GM19099 (cell line): ENCODE measurements around the gene ZNHIT6.

Experiments used
- POLR2A ChIP-seq: IDR thresholded peaks from 3 replicates; pipeline ENCODE4 v1.6.1; 2011; ENCODE audit warnings: low read depth; ENCODE audit not compliant: insufficient read length; ENCODE audit errors: extremely low read depth

The ZNHIT6 gene

DNA sequence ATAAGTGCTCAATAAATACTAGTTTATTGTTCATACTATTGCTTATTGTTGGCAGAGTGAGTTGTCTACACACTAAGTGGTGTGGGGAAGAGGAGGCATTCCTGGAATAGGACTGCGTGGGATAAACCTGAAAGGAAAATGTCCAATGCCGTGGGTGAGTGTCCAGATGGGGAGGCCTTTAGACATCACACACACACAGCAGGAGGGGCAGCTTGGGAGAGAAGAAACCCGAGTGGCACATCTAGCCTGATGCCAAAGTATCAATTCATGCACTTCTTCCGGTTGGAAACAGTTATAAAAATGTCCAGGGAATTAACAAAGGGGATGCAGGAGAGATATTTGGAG is 100.3 kb downstream of the ZNHIT6 start:
- no peak for TF ChIP-seq POLR2A

DNA sequence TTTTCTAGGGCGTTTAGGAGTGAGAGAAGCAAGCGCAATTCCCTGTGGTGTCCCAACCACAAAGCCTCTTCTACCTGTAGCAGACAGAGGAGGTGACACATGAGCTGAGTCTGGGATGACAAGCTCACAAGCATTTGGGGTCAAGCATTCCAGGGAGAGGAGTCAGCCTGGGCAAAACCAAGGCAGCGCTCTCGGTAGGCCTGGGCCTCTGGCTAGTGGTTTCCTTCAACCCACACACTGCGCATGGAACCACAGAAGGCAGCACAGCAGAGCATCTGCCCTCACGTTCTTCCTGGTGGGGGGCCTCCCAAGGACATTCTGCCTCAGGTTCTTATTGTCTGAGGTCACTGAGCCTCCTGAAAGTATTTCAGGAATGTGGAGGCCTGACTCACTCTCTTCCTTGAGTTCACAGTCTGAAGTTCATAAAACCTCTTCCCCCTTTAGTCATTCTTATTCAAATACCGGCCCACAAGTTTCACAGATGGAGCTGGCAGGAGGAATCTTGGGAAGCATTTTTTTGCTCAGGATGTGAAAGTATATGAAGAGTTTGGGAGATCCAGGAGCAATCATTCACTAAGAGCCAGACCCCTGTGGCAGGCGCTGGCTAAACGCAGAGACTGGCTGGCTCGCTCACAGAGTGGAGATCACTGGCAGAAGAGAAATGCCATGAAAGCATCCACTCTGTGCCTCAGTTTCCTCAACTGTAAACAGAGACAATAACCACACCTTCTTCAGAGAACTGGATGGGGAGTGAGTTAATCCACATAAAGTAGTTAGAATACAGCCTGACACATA is 100.9 kb downstream of the ZNHIT6 start:
- no peak for TF ChIP-seq POLR2A

DNA sequence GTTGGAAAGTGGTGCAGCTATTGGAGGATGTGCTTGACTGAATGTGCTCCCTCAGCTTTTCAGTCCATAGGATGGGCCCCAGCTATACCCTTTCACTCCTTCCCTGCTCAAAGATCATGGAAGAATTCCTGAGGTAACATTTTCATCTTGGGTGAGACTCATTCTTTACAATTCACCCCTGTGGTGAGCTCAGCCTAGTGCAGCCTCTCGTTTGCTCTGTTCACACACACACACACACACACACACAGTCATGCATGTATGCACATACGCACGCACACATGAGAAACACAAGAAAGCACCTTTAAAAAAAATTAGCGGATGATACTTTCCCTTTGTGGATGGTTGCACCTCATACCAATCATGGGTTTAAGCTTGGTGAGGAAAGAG is 101.8 kb downstream of the ZNHIT6 start:
- TF ChIP-seq POLR2A, result no peak

DNA sequence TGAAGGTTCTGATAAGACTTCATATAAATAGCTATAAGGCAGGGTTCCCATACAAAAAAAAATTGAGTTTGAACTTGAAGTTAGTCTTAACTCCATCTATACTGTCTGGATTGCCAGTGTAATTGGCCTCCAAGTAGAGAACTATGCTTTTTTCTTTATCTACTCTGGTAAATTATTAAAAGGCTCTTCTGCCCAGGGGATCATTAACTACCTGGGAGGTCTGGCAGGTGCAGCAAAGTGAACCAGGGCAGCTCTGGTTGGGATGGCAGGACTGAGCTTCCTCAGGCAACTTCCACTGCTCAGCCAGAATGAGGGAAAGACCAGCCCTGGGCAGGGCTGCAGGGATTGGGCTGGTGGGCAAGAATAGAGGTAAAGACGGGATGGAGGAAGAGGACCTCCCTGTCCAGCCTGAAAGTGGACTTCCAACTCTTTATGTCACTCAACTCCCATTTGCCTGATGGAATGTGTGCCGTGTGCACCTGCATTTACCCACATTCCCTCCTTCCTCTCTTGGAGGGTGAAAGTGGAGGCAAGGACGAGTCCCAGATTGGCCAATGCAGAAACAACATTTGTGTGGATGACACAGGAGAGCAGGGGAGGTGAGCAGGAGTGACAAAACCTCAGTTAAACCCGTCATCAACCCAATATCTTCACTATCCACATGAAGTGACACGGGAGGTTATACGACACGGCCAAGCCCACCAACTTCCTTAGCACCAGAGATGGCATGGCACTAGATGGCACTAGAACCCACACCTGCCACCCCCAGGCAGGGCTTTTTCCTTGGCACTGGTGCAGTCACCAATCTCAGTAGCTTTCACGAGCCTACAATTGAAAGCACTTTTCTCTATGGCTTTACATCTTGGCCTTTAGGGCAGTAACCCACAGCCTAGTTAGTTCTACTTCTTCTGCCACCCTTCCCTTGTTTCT is 102.5 kb downstream of the ZNHIT6 start:
- TF ChIP-seq POLR2A, result no peak

DNA sequence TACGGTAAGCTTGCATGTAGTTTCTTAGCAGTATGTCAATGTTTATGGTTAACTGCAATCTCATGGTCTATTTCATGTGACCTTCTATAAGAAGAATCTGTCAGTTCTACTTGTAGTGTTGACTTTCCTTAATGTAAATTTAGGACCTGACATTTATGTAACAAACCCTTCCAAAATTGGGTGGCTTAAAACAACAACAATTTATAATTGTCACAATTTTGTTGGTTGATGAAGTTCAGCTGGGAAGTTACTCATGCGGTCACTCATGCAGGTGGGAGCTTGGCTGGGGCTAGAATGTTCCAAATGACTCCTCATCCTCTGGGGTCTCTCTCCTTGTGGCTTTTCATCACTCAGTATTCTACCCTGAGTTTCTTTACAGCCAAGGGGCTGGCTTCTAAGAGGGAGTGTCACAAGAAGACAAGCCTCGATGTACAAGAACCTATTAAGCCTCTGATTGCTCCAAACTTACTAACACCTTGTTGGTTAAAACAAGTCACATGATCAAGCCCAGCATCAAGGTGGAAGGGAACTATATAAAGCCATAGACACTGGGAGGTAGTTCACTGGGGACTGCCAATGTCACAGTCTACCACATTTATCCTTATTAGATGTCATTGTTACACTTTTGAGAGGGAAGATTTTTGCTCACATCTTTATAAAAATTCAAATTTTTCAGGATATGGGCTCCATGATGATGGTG is 103.8 kb downstream of the ZNHIT6 start:
- TF ChIP-seq POLR2A, result no peak

DNA sequence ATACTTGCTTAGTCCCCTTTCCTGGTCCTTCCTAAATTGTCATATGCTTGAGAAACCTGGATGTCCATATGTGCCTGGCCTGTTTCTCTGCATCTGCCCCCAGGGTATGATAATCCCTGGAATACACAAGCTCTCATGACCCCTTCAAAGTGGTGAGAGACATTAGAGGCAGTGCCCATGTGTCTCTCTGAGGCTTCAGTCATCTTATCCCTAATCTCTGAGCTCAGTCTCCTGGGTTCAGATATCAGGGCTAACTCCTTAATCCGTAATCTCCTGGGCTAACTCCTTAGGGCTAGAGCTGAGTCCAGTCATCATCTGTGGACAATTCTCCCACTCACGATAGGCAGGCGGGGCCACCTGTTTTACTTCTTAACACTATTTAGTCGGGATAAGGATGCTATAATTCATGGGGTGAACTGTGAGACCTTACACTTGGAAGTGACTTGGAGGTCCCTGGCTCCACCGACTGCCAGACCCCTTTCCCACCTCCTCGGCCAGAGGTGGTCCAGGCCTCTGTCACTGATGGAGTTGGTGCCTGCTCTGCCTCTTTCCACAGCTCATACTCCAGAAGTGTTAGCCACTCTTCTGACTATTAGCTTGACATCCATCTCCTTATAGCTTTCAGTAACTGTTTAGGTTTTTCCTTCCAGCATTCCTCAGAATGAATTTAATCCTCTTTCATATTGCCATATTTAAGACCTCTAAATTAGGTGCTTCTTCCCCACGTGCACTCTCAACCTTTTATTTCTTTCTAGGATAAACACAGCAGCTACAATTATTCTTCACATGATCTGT is 105.0 kb downstream of the ZNHIT6 start:
- TF ChIP-seq POLR2A, result no peak

DNA sequence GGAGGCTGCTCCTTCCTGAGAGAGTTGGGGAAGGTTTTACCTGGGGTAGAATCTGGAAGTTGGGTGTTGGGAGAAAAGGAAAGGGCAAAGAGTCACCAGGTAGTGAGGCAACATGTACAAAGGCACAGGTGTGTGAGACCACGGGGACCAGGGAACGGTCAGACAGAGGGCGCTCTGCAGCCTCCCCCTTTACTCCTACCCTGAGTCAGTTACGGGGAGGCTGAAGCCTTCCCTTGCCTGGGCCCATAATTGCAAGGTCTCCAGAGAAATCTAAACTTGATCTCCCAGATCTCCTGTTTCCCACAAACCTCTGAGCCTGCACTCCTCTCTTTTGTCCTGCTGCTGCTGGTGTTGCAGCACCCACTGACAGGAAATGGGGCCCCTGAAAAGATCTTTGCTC is 105.7 kb downstream of the ZNHIT6 start:
- no peak for TF ChIP-seq POLR2A

DNA sequence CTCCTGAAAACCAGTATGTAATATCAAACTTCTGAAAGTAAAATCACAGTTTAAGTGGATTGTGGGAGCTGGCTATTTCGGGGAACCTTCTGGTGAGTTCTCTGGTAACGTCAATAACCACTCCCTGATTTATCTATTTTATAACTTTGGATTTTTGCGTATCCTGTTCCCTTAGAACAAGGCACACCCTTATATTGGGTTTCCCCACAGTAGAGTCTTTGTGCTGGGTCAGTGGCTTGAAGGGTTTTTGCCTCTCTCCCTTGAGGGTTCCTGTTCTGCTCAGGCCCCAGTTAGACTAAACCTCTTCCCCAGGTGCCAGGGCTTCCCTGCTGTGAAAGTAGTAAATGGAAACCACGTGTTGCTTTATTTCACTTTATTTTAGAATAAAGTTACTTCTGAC is 106.3 kb downstream of the ZNHIT6 start:
- TF ChIP-seq POLR2A, result no peak

DNA sequence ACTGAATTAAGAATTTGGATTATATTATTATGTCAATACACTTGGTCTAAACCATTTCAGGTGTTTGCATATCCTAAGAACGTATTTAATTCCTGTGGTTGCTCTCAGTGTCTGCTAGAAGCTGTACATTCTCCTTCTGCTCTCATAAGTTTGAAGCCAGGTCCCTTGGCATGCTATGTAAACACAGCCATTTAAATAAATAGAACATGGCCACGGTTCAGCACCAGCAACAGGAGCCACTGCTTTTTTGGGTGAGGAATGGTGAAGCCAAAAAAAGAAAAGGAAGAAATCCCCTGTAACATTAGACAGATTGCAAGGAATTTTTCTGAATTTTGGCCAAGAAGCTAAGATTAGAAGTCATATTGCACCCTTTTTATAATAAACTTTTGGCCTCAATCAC is 108.6 kb downstream of the ZNHIT6 start:
- TF ChIP-seq POLR2A, result no peak
